Measurements from ENCODE around the gene SPATA2L. TPM values are rescaled to one million over a fixed set of nuclear protein-coding genes. Genes with fewer than 3 reads are reported as not detected.
A peak's percentile ranks its signal among the peaks of the same experiment; 100 is the strongest.

Gene SPATA2L
- total and polyA plus RNA-seq, 2 of the 13 experiments (the other 11 are each of a cell fraction or from before 2014, with no cell fraction given), result 9.1 to 20.7 TPM

DNA sequence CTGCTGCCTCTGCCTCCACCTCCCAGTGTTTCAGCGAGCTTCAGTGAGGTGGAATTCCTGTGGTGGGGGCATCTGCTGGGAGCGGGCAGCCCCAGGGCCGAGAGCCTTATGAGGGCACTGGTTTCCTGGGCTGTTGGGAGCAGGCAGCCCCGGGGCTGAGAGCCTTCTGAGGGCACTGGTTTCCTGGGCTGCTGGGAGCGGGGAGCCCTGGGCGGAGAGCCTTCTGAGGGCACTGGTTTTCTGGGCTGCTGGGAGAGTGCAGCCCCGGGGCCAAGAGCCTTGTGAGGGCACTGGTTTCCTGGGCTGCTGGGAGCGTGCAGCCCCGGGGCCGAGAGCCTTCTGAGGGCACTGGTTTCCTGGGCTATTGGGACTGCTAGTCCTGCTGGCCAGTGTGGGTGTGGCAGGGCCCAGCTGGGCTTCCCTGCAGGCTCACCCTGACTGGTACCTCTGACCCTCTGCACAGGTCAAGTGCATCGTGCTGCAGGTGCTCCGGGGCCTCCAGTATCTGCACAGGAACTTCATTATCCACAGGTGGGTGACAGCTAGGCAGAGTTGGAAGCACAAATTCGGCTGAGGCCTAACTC lies 9.4 kb downstream of the SPATA2L start (continued):
- TF ChIP-seq, protein P1, sequence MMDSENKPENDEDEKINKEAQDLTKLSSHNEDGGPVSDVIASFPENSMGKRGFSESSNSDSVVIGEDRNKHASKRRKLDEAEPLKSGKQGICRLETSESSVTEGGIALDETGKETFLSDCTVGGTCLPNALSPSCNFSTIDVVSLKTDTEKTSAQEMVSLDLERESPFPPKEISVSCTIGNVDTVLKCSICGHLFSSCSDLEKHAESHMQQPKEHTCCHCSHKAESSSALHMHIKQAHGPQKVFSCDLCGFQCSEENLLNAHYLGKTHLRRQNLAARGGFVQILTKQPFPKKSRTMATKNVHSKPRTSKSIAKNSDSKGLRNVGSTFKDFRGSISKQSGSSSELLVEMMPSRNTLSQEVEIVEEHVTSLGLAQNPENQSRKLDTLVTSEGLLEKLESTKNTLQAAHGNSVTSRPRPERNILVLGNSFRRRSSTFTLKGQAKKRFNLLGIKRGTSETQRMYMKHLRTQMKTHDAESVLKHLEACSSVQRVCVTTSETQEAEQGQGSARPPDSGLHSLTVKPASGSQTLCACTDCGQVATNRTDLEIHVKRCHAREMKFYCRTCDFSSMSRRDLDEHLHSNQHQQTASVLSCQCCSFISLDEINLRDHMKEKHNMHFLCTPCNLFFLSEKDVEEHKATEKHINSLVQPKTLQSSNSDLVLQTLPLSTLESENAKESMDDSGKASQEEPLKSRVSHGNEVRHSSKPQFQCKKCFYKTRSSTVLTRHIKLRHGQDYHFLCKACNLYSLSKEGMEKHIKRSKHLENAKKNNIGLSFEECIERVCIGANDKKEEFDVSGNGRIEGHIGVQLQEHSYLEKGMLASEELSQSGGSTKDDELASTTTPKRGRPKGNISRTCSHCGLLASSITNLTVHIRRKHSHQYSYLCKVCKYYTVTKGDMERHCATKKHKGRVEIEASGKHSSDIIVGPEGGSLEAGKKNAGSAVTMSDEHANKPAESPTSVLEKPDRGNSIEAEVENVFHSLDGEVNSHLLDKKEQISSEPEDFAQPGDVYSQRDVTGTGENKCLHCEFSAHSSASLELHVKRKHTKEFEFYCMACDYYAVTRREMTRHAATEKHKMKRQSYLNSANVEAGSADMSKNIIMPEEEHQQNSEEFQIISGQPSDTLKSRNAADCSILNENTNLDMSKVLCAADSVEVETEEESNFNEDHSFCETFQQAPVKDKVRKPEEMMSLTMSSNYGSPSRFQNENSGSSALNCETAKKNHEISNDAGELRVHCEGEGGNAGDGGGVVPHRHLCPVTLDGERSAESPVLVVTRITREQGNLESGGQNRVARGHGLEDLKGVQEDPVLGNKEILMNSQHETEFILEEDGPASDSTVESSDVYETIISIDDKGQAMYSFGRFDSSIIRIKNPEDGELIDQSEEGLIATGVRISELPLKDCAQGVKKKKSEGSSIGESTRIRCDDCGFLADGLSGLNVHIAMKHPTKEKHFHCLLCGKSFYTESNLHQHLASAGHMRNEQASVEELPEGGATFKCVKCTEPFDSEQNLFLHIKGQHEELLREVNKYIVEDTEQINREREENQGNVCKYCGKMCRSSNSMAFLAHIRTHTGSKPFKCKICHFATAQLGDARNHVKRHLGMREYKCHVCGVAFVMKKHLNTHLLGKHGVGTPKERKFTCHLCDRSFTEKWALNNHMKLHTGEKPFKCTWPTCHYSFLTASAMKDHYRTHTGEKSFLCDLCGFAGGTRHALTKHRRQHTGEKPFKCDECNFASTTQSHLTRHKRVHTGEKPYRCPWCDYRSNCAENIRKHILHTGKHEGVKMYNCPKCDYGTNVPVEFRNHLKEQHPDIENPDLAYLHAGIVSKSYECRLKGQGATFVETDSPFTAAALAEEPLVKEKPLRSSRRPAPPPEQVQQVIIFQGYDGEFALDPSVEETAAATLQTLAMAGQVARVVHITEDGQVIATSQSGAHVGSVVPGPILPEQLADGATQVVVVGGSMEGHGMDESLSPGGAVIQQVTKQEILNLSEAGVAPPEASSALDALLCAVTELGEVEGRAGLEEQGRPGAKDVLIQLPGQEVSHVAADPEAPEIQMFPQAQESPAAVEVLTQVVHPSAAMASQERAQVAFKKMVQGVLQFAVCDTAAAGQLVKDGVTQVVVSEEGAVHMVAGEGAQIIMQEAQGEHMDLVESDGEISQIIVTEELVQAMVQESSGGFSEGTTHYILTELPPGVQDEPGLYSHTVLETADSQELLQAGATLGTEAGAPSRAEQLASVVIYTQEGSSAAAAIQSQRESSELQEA (CRISPR knock-in tag; IDR thresholded peaks at IDR 0.05; ENCODE audit: not compliant biosample characterization), result peak; percentile 65
- TF ChIP-seq DNMT1 (CRISPR knock-in tag; IDR thresholded peaks at IDR 0.05) (no peak), NR2F1 (CRISPR knock-in tag; IDR thresholded peaks at IDR 0.05) (peak in 1 of 2 experiments; percentile 47; a peak in 1 of 4 replicates), THYN1 (CRISPR knock-in tag; IDR thresholded peaks at IDR 0.05; ENCODE audit: borderline replicate concordance, low read depth) (no peak), ZNF619 (CRISPR knock-in tag; IDR thresholded peaks at IDR 0.05) (0 out of 2 replicates have a peak, but pooled peaks have one; percentile 34), TCF12 (IDR thresholded peaks at IDR 0.05) (no peak), TCF12 (CRISPR knock-in tag; IDR thresholded peaks at IDR 0.05) (no peak), ZNF672 (CRISPR knock-in tag; IDR thresholded peaks at IDR 0.05) (no peak), FOSL1 (CRISPR knock-in tag; IDR thresholded peaks at IDR 0.05; ENCODE audit: borderline replicate concordance) (no peak), SMARCC2 (IDR thresholded peaks at IDR 0.05) (no peak), HMG20B (CRISPR knock-in tag; conservative IDR thresholded peaks at IDR 0.05) (no peak), RBFOX2 (IDR thresholded peaks at IDR 0.05; ENCODE audit: low read depth, low read length) (no peak), HHEX (CRISPR knock-in tag; IDR thresholded peaks at IDR 0.05) (no peak), NCOA5 (CRISPR knock-in tag; IDR thresholded peaks at IDR 0.05) (no peak), TEAD2 (CRISPR knock-in tag; IDR thresholded peaks at IDR 0.05) (no peak), HMGA1 (CRISPR knock-in tag; conservative IDR thresholded peaks at IDR 0.05) (no peak), ZNF776 (CRISPR knock-in tag; IDR thresholded peaks at IDR 0.05) (no peak)
- TF ChIP-seq, protein P2, sequence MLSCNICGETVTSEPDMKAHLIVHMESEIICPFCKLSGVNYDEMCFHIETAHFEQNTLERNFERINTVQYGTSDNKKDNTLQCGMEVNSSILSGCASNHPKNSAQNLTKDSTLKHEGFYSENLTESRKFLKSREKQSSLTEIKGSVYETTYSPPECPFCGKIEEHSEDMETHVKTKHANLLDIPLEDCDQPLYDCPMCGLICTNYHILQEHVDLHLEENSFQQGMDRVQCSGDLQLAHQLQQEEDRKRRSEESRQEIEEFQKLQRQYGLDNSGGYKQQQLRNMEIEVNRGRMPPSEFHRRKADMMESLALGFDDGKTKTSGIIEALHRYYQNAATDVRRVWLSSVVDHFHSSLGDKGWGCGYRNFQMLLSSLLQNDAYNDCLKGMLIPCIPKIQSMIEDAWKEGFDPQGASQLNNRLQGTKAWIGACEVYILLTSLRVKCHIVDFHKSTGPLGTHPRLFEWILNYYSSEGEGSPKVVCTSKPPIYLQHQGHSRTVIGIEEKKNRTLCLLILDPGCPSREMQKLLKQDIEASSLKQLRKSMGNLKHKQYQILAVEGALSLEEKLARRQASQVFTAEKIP (CRISPR knock-in tag; IDR thresholded peaks at IDR 0.05; ENCODE audit: borderline replicate concordance), result no peak
